Fibroblast of skin of back (primary cell): ENCODE results near the gene GSK3B.

Source experiments
- DNase-seq: peaks from one replicate; pipeline ENCODE4 v3.0.0-alpha.2; 2013

Gene GSK3B

DNA sequence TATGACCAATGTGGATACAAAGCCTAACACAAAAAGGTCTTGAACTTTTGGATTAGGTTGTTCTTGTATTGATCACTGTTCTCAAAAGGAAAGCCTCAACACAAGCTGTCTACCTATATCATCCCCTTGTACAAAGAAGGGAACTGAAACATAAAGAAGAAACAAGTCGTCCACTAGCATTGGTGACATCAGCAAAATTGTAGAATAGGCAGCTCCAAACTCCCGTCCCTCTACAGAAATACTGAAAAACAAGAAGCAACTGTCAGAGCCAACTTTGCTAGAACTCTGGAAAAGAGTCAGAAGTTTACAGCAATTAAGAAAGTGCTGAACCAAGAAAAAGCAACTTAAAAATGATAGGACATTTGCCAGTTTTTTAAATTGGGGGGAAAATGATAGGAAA lies 319.8 kb downstream of the GSK3B start:
- no peak for DNase-seq
